ENCODE measurements around the gene SPATS2. TPM values are rescaled to one million over a fixed set of nuclear protein-coding genes. Genes with fewer than 3 reads are reported as not detected.

SPATS2 gene
- total and polyA plus RNA-seq, 10 of the 15 experiments (the other 5 are each of a cell fraction or from before 2014, with no cell fraction given) = 9.0 to 54.2 (median 27.5) TPM

GRCh38 chr12:49538510-49539403 lies 171.5 kb downstream of the SPATS2 start, which contains the start of gene KCNH3:
Gene KCNH3, plus strand, starts transcription at chr12:49539030. Its CDS starts 387 bp downstream, at chr12:49539417.
- RAD21 ChIA-PET (ENCODE audit: unreplicated experiment) = interaction anchor here (0.8 to 1.2 kb wide), 2 partner anchors 9 to 176 kb away, joined by 3 read pairs; no protein-coding TSS in a partner anchor
- POLR2A ChIA-PET = interaction anchor here (1.1 kb wide), 1 partner anchor 56 kb away, joined by 6 read pairs; no protein-coding TSS in a partner anchor
- peak within 1 kb of the TSS; percentile 51; the same call in 1 of the 2 replicates for H2AFZ ChIP-seq (ENCODE audit: control insufficient read depth, low read depth, low read length)
- BruUV-seq (replicated peaks) = no TSS peak
- FAIRE-seq (no peak), DNase-seq (ENCODE audit: low read depth, low spot score) (no peak), ATAC-seq (peak; percentile 84)
- TF ChIP-seq BRCA1 (IDR thresholded peaks at IDR 0.05; ENCODE audit: low read depth, low read length) (no peak), IKZF1 (conservative IDR thresholded peaks at IDR 0.05) (peak; percentile 73), POLR2AphosphoS2 (IDR thresholded peaks at IDR 0.05; ENCODE audit: low read depth, low read length) (no peak), EGR1 (IDR thresholded peaks at IDR 0.05; ENCODE audit: borderline replicate concordance in 1 of 2, low read depth in 2 of 2, low read length in 2 of 2) (peak in 1 of 2 experiments; percentile 54; a peak in 1 of 3 replicates), BMI1 (IDR thresholded peaks at IDR 0.05; ENCODE audit: borderline replicate concordance) (peak; percentile 85), MXI1 (IDR thresholded peaks at IDR 0.05; ENCODE audit: low read depth, low read length) (no peak), POU2F2 (IDR thresholded peaks at IDR 0.05; ENCODE audit: borderline replicate concordance, low read depth, low read length) (no peak), BHLHE40 (IDR thresholded peaks at IDR 0.05; ENCODE audit: borderline replicate concordance in 1 of 2, low read depth in 2 of 2, low read length in 1 of 2) (peak in 1 of 2 experiments; percentile 37; a peak in 1 of 4 replicates)
- H4K20me1 ChIP-seq (ENCODE audit: control insufficient read depth, insufficient read depth) = no peaks in the 10 kb centered on the region; the same call in 1 of the 2 replicates
- H3K9ac ChIP-seq (ENCODE audit: control insufficient read depth, insufficient read depth, low read length) = no peak within 1 kb of the TSS
- peak within 1 kb of the TSS; percentile 96 for H3K4me2 ChIP-seq (ENCODE audit: control insufficient read depth, insufficient read depth)
- H3K36me3 ChIP-seq (ENCODE audit: control insufficient read depth in 2 of 2, insufficient read depth in 2 of 2, low read length in 1 of 2) = no peaks in the 10 kb centered on the region
- in situ Hi-C loops (cut with MboI) = no loop called here
- no peak within 1 kb of the TSS for H3K27ac ChIP-seq (ENCODE audit: control insufficient read depth, insufficient read depth)
- SMC1A ChIA-PET (ENCODE audit: uncharacterized antibody, unreplicated experiment) = interaction anchor here (1.3 kb wide), 1 partner anchor 180 kb away, joined by 5 read pairs; no protein-coding TSS in a partner anchor
- intact Hi-C loops (cut with micrococcal nuclease; ENCODE audit: unreplicated experiment) = no loop called here
- peaks cover 14% of the 10 kb centered on the region for H3K4me1 ChIP-seq (ENCODE audit: control insufficient read depth, insufficient read depth, low read length)
- WGBS (ENCODE audit: insufficient coverage, insufficient replicate concordance, low lambda C conversion rate, missing lambda C conversion rate) = 31% methylated on average over 15 of the region's 107 CpGs
- H3K9me3 ChIP-seq (replicated peaks; ENCODE audit: control insufficient read depth, insufficient read depth, low read length) = no peaks in the 10 kb centered on the region
- H3K79me2 ChIP-seq (ENCODE audit: control insufficient read depth, insufficient read depth, low read length) = no peaks in the 10 kb centered on the region
- CTCF ChIA-PET = interaction anchor here (1.0 to 1.4 kb wide), 2 partner anchors 42 to 189 kb away, joined by 3 to 5 read pairs; no protein-coding TSS in a partner anchor
- peaks cover 13 to 21% of the 10 kb centered on the region in 2 experiments for H3K27me3 ChIP-seq (replicated peaks in 1 of 2; ENCODE audit: control insufficient read depth in 2 of 2, insufficient read depth in 2 of 2, low read length in 1 of 2)
- peak within 1 kb of the TSS; percentile 60; the same call in 1 of the 2 replicates for H3K4me3 ChIP-seq
